ENCODE measurements around the gene DNAAF9. TPM values are rescaled to one million over a fixed set of nuclear protein-coding genes. Genes with fewer than 3 reads are reported as not detected.

DNAAF9 gene
- 10 to 100 TPM; 27.2 to 35.6 TPM for total RNA-seq
- 10 to 100 TPM; 44.1 to 45.4 TPM for polyA plus RNA-seq (ENCODE audit: insufficient read length in 2 of 2)
- long read RNA-seq, donor 1, full-length matches to known transcripts: 2 of 2 reads
- long read RNA-seq, donor 1, partial matches to known transcripts: 0 of 2 reads
- long read RNA-seq, donor 1, other reads (novel, unspliced or antisense): 0 of 2 reads
- long read RNA-seq, donor 2: 0 reads
- long read RNA-seq, donor 3, full-length matches to known transcripts: 1 of 1 reads
- long read RNA-seq, donor 3, partial matches to known transcripts: 0 of 1 reads
- long read RNA-seq, donor 3, other reads (novel, unspliced or antisense): 0 of 1 reads
- long read RNA-seq, donor 4: 0 reads

DNA sequence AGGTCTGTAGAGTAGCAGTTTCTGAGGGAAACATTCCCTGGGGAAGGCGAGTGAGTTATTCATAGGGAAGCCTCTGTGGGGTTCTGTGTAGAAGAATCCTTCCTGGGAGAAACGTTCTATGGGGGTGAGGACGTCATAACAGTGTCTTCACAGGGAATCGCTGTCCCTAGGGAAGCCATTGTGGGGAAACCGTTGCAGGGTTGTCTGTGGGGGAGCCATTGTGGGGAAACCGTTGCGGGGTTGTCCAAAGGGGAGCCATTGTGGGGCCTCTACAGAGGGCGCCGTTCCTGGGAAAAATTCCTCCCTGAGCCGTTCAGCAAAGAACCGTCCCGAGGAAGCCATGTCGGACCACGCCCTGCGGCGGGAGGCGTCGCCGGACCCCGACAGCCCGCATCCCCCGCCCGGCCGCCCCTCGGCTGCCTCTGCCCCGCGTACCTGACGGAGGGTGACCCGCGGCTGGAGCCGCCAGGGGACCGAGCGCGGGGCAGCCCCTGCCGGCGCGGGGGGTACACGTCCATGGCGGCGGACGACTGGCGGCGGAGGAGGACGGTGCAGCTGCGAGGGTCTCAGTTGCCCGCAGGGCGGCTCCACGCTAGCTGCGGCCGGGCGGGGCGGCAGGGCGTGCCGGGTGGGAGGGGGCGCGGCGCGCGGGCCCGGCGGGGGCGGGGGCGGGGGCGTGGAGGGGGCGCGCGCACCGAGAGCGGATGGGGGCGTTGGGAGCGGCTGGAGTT, at the start of gene DNAAF9:
DNAAF9 (minus strand) TSS at position 630 of the 731 bp plus-strand sequence; CDS start at position 518, 112 bp downstream.
- no peaks in the 10 kb centered on the region for H3K9me3 ChIP-seq (ENCODE audit: control insufficient read depth, insufficient read depth, low read length)
- H3K27me3 ChIP-seq (ENCODE audit: control insufficient read depth, insufficient read depth, low read length): no peaks in the 10 kb centered on the region
- peak in 5 of 6 donors; percentile 21 to 89 (median 43) for DNase-seq (ENCODE audit: low read depth in 4 of 6, low spot score in 6 of 6)
- under 1% methylated on average over 63 of the region's 71 CpGs for WGBS (ENCODE audit: insufficient coverage)
- H3K4me3 ChIP-seq (ENCODE audit: low read depth, low read length): peak within 1 kb of the TSS; percentile 86
- peak within 1 kb of the TSS; percentile 90 for H3K27ac ChIP-seq (ENCODE audit: low read depth, low read length)
- peaks cover 4% of the 10 kb centered on the region for H3K4me1 ChIP-seq (ENCODE audit: control insufficient read depth, insufficient read depth, low read length)
- H3K36me3 ChIP-seq (ENCODE audit: control insufficient read depth, insufficient read depth, low read length): no peaks in the 10 kb centered on the region

DNA sequence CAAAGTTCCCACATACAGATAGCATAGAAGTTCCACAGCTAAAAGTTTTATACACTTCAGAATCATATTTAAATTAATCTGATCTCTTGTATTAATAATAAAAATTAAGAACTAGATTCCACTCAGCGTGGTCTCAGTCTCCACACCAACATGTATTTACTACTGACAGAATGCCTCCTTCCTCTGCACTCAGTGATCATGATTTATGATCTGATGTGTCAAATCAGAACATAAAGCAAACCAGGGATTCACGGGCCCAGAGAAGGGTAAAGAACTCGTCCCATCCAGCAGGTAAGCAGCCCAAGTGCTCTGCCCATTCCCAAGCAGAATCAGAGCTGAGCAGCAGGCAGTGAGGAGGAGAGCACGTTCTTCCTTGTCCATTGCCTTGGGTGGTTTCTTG, 49.2 kb upstream of the DNAAF9 start:
- no peak for DNase-seq (ENCODE audit: low read depth in 4 of 6, low spot score in 6 of 6)
- H3K27ac ChIP-seq (ENCODE audit: low read depth, low read length): no peak overlapping the region
- H3K36me3 ChIP-seq (ENCODE audit: control insufficient read depth, insufficient read depth, low read length): no peaks in the 10 kb centered on the region
- H3K4me3 ChIP-seq (ENCODE audit: low read depth, low read length): no peak overlapping the region
- H3K4me1 ChIP-seq (ENCODE audit: control insufficient read depth, insufficient read depth, low read length): peaks cover 16% of the 10 kb centered on the region
- peaks cover 1% of the 10 kb centered on the region for H3K9me3 ChIP-seq (ENCODE audit: control insufficient read depth, insufficient read depth, low read length)
- no peaks in the 10 kb centered on the region for H3K27me3 ChIP-seq (ENCODE audit: control insufficient read depth, insufficient read depth, low read length)
- WGBS (ENCODE audit: insufficient coverage): 66% methylated on average over 2 of the region's 4 CpGs

DNA sequence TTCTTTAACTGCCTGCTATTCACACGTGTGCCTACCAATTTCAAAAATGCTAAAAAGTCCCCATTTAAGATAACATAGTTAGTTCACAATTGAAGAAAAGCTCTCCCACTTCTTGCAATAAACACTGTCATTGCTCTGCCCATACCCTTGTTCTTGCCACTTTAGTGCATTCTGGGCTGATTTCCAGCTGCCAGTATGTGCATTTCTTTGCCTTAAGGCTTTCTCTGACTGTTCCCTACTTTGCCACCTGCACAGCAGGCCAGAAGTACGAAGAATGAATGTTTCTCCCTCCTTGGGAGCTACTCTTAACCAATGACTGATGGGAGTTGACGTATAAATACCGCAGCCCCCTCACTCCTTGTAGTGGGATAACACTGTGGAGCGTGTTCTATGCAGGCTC, 47.4 kb upstream of the DNAAF9 start:
- Histone ChIP-seq H3K4me3 (ENCODE audit: low read depth, low read length) (no peak overlapping the region), H3K27me3 (ENCODE audit: control insufficient read depth, insufficient read depth, low read length) (no peaks in the 10 kb centered on the region), H3K9me3 (ENCODE audit: control insufficient read depth, insufficient read depth, low read length) (no peaks in the 10 kb centered on the region), H3K4me1 (ENCODE audit: control insufficient read depth, insufficient read depth, low read length) (peaks cover 8% of the 10 kb centered on the region), H3K27ac (ENCODE audit: low read depth, low read length) (no peak overlapping the region), H3K36me3 (ENCODE audit: control insufficient read depth, insufficient read depth, low read length) (no peaks in the 10 kb centered on the region)
- 16% methylated on average over 2 of the region's 5 CpGs for WGBS (ENCODE audit: insufficient coverage)
- peak in 3 of 6 donors; percentile 28 to 85 (median 40) for DNase-seq (ENCODE audit: low read depth in 4 of 6, low spot score in 6 of 6)

DNA sequence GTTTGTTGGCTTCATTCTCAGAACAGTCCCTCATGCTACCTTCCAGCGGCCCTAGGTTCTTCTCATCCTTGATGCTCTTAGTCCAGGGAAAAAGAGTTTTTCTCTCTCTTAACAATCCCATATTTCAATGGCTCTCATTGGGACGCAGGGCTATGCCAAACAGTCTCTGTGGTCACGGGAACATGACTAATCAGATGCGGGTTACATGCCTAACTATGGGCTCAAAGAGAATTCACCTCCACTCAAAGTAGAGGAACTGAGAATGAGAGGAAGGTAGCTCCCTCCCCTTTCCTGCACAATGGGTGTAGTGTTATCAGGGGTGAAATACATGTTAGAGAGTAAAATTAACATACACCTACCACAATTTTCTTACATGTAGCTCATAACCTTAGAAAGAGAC, 45.2 kb upstream of the DNAAF9 start:
- DNase-seq (ENCODE audit: low read depth in 4 of 6, low spot score in 6 of 6): no peak
- WGBS (ENCODE audit: insufficient coverage): 33% methylated on average over 1 of the region's 4 CpGs
- Histone ChIP-seq H3K27ac (ENCODE audit: low read depth, low read length) (no peak overlapping the region), H3K9me3 (ENCODE audit: control insufficient read depth, insufficient read depth, low read length) (no peaks in the 10 kb centered on the region), H3K27me3 (ENCODE audit: control insufficient read depth, insufficient read depth, low read length) (no peaks in the 10 kb centered on the region), H3K4me3 (ENCODE audit: low read depth, low read length) (no peak overlapping the region), H3K4me1 (ENCODE audit: control insufficient read depth, insufficient read depth, low read length) (peaks cover 8% of the 10 kb centered on the region), H3K36me3 (ENCODE audit: control insufficient read depth, insufficient read depth, low read length) (no peaks in the 10 kb centered on the region)

DNA sequence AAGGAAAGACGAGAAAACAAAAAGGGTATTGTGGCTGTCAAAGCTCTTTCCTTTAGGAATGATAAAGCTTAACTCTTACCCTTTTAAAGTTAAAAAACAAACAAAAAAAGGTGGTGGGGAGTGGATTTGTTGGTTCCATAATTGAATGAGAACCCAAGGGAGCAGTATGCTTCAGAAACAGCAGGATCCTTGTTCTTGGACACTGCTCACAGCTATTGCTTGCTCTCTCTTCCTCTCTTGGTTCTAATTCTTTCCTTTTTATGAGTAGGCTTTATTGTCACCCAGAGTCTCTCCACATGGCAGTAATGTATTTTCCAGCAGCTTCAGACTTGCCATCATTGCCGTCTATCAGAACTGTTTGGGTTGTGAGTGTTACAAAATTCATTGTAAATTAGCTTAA, 44.7 kb upstream of the DNAAF9 start:
- Histone ChIP-seq H3K36me3 (ENCODE audit: control insufficient read depth, insufficient read depth, low read length) (no peaks in the 10 kb centered on the region), H3K4me3 (ENCODE audit: low read depth, low read length) (no peak overlapping the region), H3K27me3 (ENCODE audit: control insufficient read depth, insufficient read depth, low read length) (no peaks in the 10 kb centered on the region), H3K4me1 (ENCODE audit: control insufficient read depth, insufficient read depth, low read length) (peaks cover 8% of the 10 kb centered on the region), H3K27ac (ENCODE audit: low read depth, low read length) (no peak overlapping the region), H3K9me3 (ENCODE audit: control insufficient read depth, insufficient read depth, low read length) (no peaks in the 10 kb centered on the region)
- WGBS (ENCODE audit: insufficient coverage): no CpG with 5 or more reads among the region's 2 CpGs
- DNase-seq (ENCODE audit: low read depth in 4 of 6, low spot score in 6 of 6): peak in 3 of 6 donors; percentile 12 to 91 (median 37)

DNA sequence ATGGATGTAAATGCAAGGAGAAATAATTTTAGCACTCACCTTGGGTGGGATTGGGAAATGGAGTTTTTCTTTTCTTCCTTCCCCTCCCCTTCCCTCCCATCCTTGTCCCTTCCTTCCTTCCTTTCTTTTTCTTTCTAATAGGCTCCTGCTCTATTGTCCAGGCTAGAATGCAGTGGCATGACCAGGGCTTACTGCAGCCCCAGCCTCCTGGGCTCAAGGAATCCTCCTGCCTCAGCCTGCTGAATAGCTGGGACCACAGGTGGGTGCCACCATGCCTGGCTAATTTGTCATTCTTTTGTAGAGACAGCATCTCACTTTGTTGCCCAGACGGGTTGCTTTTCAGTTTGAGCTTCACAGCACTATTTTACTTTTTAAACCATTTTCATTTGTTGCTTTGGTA, 41.9 kb upstream of the DNAAF9 start:
- DNase-seq (ENCODE audit: low read depth in 4 of 6, low spot score in 6 of 6): no peak
- H3K27me3 ChIP-seq (ENCODE audit: control insufficient read depth, insufficient read depth, low read length): no peaks in the 10 kb centered on the region
- no peaks in the 10 kb centered on the region for H3K9me3 ChIP-seq (ENCODE audit: control insufficient read depth, insufficient read depth, low read length)
- H3K27ac ChIP-seq (ENCODE audit: low read depth, low read length): no peak overlapping the region
- no peak overlapping the region for H3K4me3 ChIP-seq (ENCODE audit: low read depth, low read length)
- WGBS (ENCODE audit: insufficient coverage): no CpG with 5 or more reads among the region's 1 CpG
- peaks cover 7% of the 10 kb centered on the region for H3K4me1 ChIP-seq (ENCODE audit: control insufficient read depth, insufficient read depth, low read length)
- H3K36me3 ChIP-seq (ENCODE audit: control insufficient read depth, insufficient read depth, low read length): no peaks in the 10 kb centered on the region

DNA sequence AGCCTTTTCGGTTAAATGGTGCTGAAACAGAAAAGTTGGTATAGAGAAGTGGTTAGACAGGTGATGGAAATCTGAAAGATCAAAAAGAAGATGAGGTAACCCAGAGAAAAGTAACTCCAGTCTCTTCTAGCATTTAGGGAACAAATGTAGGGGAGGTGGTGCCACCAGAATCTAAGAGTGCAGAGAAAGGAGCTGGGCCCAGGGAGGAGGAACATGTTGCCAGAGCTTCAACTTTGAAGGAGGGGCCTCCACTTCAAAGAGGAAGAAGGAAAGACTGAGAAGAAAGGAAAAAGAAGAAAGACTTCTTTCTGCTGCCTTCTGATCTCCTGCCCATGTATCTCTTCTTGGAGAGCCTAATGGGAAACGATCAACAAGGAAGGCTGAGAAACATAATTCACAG, 39.9 kb upstream of the DNAAF9 start:
- Histone ChIP-seq H3K4me3 (ENCODE audit: low read depth, low read length) (no peak overlapping the region), H3K36me3 (ENCODE audit: control insufficient read depth, insufficient read depth, low read length) (no peaks in the 10 kb centered on the region), H3K27me3 (ENCODE audit: control insufficient read depth, insufficient read depth, low read length) (no peaks in the 10 kb centered on the region), H3K9me3 (ENCODE audit: control insufficient read depth, insufficient read depth, low read length) (no peaks in the 10 kb centered on the region), H3K4me1 (ENCODE audit: control insufficient read depth, insufficient read depth, low read length) (peaks cover 4% of the 10 kb centered on the region), H3K27ac (ENCODE audit: low read depth, low read length) (no peak overlapping the region)
- no peak for DNase-seq (ENCODE audit: low read depth in 4 of 6, low spot score in 6 of 6)
- 100% methylated on average over 1 of the region's 2 CpGs for WGBS (ENCODE audit: insufficient coverage)

DNA sequence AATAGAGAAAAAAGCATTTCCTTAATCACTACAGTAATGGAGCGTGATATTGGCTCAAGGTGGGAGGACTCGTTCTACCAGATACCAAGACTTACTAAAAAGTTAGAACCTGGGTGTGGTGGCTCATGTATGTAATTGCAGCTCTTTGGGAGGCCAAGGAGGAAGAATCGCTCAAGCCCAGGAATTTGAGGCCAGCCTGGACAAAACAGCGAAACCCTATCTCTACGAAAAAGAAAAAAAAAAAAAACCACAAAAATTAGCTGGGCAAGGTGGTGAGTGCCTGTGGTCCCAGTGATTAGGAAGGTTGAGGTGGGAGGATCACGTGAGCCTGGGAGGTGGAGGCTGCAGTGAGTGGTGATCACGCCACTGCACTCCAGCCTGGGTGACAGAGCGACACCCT, 39.3 kb upstream of the DNAAF9 start:
- Histone ChIP-seq H3K4me3 (ENCODE audit: low read depth, low read length) (no peak overlapping the region), H3K36me3 (ENCODE audit: control insufficient read depth, insufficient read depth, low read length) (no peaks in the 10 kb centered on the region), H3K4me1 (ENCODE audit: control insufficient read depth, insufficient read depth, low read length) (peaks cover 2% of the 10 kb centered on the region), H3K9me3 (ENCODE audit: control insufficient read depth, insufficient read depth, low read length) (no peaks in the 10 kb centered on the region), H3K27me3 (ENCODE audit: control insufficient read depth, insufficient read depth, low read length) (no peaks in the 10 kb centered on the region), H3K27ac (ENCODE audit: low read depth, low read length) (no peak overlapping the region)
- DNase-seq (ENCODE audit: low read depth in 4 of 6, low spot score in 6 of 6): no peak
- 100% methylated on average over 1 of the region's 8 CpGs for WGBS (ENCODE audit: insufficient coverage)

DNA sequence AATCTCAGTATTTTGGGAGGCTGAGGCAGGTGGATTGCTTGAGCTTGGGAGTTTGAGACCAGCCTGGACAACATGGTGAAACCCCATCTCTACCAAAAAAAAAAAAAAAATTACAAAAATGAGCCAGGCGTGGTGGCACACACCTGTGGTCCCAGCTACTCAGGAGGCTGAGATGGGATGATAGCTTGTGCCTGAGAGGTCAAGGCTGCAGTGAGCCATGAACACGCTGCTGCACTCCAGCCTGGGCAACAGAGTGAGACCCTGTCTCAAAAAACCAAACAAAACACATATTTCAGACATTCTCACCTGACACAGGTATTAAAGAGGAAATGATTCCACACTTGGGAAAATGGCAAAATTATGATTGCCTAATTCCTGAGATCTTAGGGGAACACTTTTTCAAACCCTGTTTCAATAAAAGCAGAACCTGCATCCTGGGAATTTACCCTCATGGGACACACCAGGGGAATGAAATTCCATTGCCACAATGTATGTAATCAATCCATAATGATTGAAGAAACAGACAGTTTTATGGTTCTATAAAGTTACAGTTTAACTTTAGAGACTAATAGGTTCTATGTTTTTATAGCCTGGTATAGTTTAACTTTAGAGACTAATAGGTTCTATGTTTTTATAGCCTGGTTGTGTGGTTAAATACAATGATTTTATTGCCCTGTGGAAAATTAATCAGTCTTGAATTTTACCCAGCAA, 29.6 kb upstream of the DNAAF9 start:
- H3K9me3 ChIP-seq (ENCODE audit: control insufficient read depth, insufficient read depth, low read length): no peaks in the 10 kb centered on the region
- no peaks in the 10 kb centered on the region for H3K36me3 ChIP-seq (ENCODE audit: control insufficient read depth, insufficient read depth, low read length)
- no peak overlapping the region for H3K27ac ChIP-seq (ENCODE audit: low read depth, low read length)
- DNase-seq (ENCODE audit: low read depth in 4 of 6, low spot score in 6 of 6): no peak
- WGBS (ENCODE audit: insufficient coverage): 86% methylated on average over 1 of the region's 2 CpGs
- H3K27me3 ChIP-seq (ENCODE audit: control insufficient read depth, insufficient read depth, low read length): no peaks in the 10 kb centered on the region
- H3K4me3 ChIP-seq (ENCODE audit: low read depth, low read length): no peak overlapping the region
- no peaks in the 10 kb centered on the region for H3K4me1 ChIP-seq (ENCODE audit: control insufficient read depth, insufficient read depth, low read length)

All from spinal cord (tissue), 10 donors.